DOHH2 (cell line): ENCODE measurements around the gene AMER3.

Experiments
- H3F3A ChIP-seq: fragments of 200-600 bp; sonication (generic), shearing (Covaris generic); 2 replicates; pipeline ENCODE4 v1.6.0; 2016; ENCODE audit warnings: antibody characterized with exemption, mild to moderate bottlenecking; ENCODE audit not compliant: control insufficient read depth, insufficient read depth
- H3K27ac ChIP-seq: fragments of 200-600 bp; sonication (generic); 2 replicates; pipeline ENCODE4 v1.5.1; 2014; ENCODE audit warnings: low read depth, mild to moderate bottlenecking, low read length, moderate library complexity
- H3K27me3 ChIP-seq: fragments of 200-600 bp; sonication (generic); 2 replicates; pipeline ENCODE4 v1.6.1; 2014; ENCODE audit warnings: mild to moderate bottlenecking, low read length, mixed read lengths; ENCODE audit not compliant: control insufficient read depth
- H3K36me3 ChIP-seq: fragments of 200-600 bp; sonication (generic); 2 replicates; pipeline ENCODE4 v1.6.1; 2014; ENCODE audit warnings: mild to moderate bottlenecking, low read length, moderate library complexity, mixed read lengths; ENCODE audit not compliant: control insufficient read depth
- H3K4me1 ChIP-seq: fragments of 200-600 bp; sonication (generic); 2 replicates; pipeline ENCODE4 v1.6.1; 2014; ENCODE audit warnings: mild to moderate bottlenecking, low read length, mixed read lengths; ENCODE audit not compliant: control insufficient read depth
- H3K4me2 ChIP-seq: fragments of 200-600 bp; sonication (generic); 2 replicates; pipeline ENCODE4 v1.6.0; 2014; ENCODE audit warnings: mild to moderate bottlenecking, low read length, moderate library complexity
- H3K4me3 ChIP-seq: fragments of 200-600 bp; sonication (generic); 2 replicates; pipeline ENCODE4 v1.5.1; 2014; ENCODE audit warnings: mild to moderate bottlenecking, low read length, mixed read lengths
- H3K79me2 ChIP-seq: fragments of 200-600 bp; sonication (generic); 2 replicates; pipeline ENCODE4 v1.6.1; 2014; ENCODE audit warnings: mild to moderate bottlenecking, low read length, mixed read lengths; ENCODE audit not compliant: control insufficient read depth
- H3K9me2 ChIP-seq: fragments of 200-600 bp; sonication (generic); replicated peaks from 2 replicates; pipeline ENCODE4 v1.6.1; 2014; ENCODE audit warnings: mild to moderate bottlenecking, low read length, mixed read lengths; ENCODE audit not compliant: control insufficient read depth
- H3K9me3 ChIP-seq: fragments of 200-600 bp; sonication (generic); 2 replicates; pipeline ENCODE4 v1.6.1; 2014; ENCODE audit warnings: antibody characterized with exemption, low read length, mixed read lengths; ENCODE audit not compliant: control insufficient read depth, insufficient read depth
- H4K20me1 ChIP-seq: fragments of 200-600 bp; sonication (generic); 2 replicates; pipeline ENCODE4 v1.6.0; 2014; ENCODE audit warnings: low read depth, mild to moderate bottlenecking, antibody characterized with exemption, low read length, moderate library complexity; ENCODE audit not compliant: control insufficient read depth, insufficient read depth
- CTCF ChIP-seq: fragments of 200-600 bp; sonication (generic); IDR thresholded peaks from one replicate; pipeline ENCODE4 v1.5.1; 2014; ENCODE audit warnings: antibody characterized with exemption, mild to moderate bottlenecking, low read depth, low read length; ENCODE audit not compliant: poor library complexity, severe bottlenecking
- EZH2phosphoT487 ChIP-seq: fragments of 200-600 bp; sonication (generic); IDR thresholded peaks from 2 replicates; pipeline ENCODE4 v1.6.1; 2017; ENCODE audit warnings: borderline replicate concordance, mild to moderate bottlenecking, antibody characterized with exemption, low read length, moderate library complexity, mixed read lengths

Gene AMER3

GRCh38 chr2:130810490-130810889 is 55.1 kb downstream of the AMER3 start:
- Histone ChIP-seq H3K36me3 (no peaks in the 10 kb centered on the region), H3K9me2 (no peaks in the 10 kb centered on the region), H3K9me3 (no peaks in the 10 kb centered on the region), H3K27ac (no peak overlapping the region), H3K4me1 (no peaks in the 10 kb centered on the region), H4K20me1 (no peaks in the 10 kb centered on the region), H3K79me2 (no peaks in the 10 kb centered on the region), H3F3A (no peaks in the 10 kb centered on the region), H3K4me3 (no peak overlapping the region), H3K27me3 (no peaks in the 10 kb centered on the region; the same call in 1 of the 2 replicates), H3K4me2 (no peak overlapping the region)
- TF ChIP-seq CTCF (no peak), EZH2phosphoT487 (no peak)

- no peaks in the 10 kb centered on the region; the same call in 1 of the 2 replicates for H3K27me3 ChIP-seq
- no peaks in the 10 kb centered on the region for H3K9me3 ChIP-seq
- no peak overlapping the region for H3K27ac ChIP-seq
- no peaks in the 10 kb centered on the region for H3K9me2 ChIP-seq
- H3K4me1 ChIP-seq = no peaks in the 10 kb centered on the region
- no peak overlapping the region for H3K4me3 ChIP-seq
- H4K20me1 ChIP-seq = no peaks in the 10 kb centered on the region
- H3K4me2 ChIP-seq = no peak overlapping the region
- H3K79me2 ChIP-seq = no peaks in the 10 kb centered on the region
- H3K36me3 ChIP-seq = no peaks in the 10 kb centered on the region
- H3F3A ChIP-seq = no peaks in the 10 kb centered on the region
- TF ChIP-seq CTCF (no peak), EZH2phosphoT487 (no peak)
Measured at GRCh38 chr2:130813722-130814121, 58.4 kb downstream of the AMER3 start.

GRCh38 chr2:130814931-130815680 is 59.8 kb downstream of the AMER3 start:
- Histone ChIP-seq H3K4me2 (no peak overlapping the region), H3K9me2 (no peaks in the 10 kb centered on the region), H3K9me3 (no peaks in the 10 kb centered on the region), H3F3A (no peaks in the 10 kb centered on the region), H3K36me3 (no peaks in the 10 kb centered on the region), H4K20me1 (no peaks in the 10 kb centered on the region), H3K27ac (no peak overlapping the region), H3K79me2 (no peaks in the 10 kb centered on the region), H3K27me3 (no peaks in the 10 kb centered on the region; the same call in 1 of the 2 replicates), H3K4me1 (no peaks in the 10 kb centered on the region), H3K4me3 (no peak overlapping the region)
- no peak for TF ChIP-seq CTCF
